Measurements from ENCODE around the gene IPO11.
A peak's percentile ranks its signal among the peaks of the same experiment; 100 is the strongest.
"Not testable (repeated sequence)": the region's sequence is repeated elsewhere in the genome, so short reads cannot be mapped to it uniquely, and the experiment has no call there.

Gene IPO11

GRCh38 chr5:62606878-62607277 is 194.3 kb downstream of the IPO11 start:
- no peak for DNase-seq

DNA sequence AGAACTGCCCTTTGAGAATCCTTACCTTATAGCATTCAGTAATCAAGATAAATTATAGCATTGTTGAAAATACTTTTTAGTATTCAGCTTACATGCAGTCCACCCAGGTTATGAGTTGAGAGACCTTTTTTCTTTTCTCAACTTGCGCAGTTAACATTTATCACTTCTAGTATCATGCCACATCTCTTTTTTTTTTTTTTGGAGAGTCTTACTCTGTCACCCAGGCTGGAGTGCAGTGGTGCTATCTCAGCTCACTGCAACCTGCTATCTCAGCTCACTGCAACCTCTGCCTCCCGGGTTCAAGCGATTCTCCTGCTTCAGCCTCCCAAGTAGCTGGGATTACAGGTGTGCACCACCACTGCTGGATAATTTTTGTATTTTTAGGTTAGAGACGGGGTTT is 195.1 kb downstream of the IPO11 start:
- no peak for DNase-seq

- no peak for DNase-seq
Observed at GRCh38 chr5:62608529-62609511, 196.3 kb downstream of the IPO11 start.

- DNase-seq: no peak
Observed at GRCh38 chr5:62614355-62614754, 201.8 kb downstream of the IPO11 start.

GRCh38 chr5:62616615-62617277 is 204.2 kb downstream of the IPO11 start:
- no peak for DNase-seq

DNA sequence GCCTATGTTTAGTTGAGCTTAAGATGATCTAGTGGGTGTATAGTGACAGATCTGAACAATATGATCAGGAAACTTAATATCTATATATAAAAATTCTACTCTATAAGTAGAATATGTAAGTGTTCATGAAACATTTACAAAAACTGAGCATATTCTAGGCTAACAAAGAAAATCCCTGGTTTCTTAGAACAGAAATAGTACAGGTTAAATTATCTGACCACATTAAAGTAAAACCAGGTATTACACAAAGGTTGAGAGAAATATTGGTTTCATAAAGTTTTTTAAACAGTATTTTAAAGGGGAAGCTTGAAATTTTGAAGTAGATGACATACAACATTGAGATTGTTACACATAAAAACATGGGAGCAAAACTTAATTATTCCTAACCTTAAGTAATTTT is 205.4 kb downstream of the IPO11 start:
- no peak for DNase-seq

DNA sequence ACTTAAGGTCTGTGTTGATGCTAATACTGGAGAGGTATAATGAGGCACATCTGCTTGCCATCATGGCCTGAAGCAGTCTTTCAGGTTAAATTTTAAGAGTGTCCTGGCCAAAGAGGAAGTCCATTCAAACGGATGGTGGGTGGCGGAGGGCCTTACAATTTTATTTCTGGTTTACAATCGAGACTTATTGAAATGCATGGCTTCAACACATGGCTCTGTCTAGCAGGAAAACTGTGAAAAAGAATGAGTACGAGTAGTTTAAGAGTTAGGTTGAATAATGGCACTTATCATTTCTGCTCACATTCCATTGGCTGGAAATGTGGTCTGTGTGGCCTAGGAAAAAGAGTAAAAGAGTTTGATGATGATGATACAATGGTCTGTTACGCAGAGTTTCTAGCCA is 208.2 kb downstream of the IPO11 start:
- DNase-seq: no peak

GRCh38 chr5:62621280-62621679 is 208.7 kb downstream of the IPO11 start:
- DNase-seq: no peak

GRCh38 chr5:62623271-62623670 is 210.7 kb downstream of the IPO11 start:
- no peak for DNase-seq

DNA sequence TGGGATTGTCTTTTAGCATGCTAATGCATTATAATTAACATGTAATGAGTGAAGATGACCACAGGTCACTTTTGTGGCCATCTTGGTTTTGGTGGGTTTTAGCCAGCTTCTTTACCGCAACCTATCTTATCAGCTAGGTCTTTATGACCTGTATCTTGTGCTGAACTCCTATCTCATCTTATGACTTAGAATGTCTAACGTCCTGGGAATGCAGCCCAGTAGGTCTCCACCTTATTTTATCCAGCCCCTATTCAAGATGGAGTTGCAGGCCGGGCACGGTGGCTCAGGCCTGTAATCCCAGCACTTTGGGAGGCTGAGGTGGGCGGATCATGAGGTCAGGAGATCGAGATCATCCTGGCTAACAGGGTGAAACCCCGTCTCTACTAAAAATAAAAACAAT is 211.9 kb downstream of the IPO11 start:
- DNase-seq: not testable (repeated sequence)

- DNase-seq: no peak
Observed at GRCh38 chr5:62626534-62626933, 214.0 kb downstream of the IPO11 start.

GRCh38 chr5:62627121-62627520 is 214.6 kb downstream of the IPO11 start:
- no peak for DNase-seq

DNA sequence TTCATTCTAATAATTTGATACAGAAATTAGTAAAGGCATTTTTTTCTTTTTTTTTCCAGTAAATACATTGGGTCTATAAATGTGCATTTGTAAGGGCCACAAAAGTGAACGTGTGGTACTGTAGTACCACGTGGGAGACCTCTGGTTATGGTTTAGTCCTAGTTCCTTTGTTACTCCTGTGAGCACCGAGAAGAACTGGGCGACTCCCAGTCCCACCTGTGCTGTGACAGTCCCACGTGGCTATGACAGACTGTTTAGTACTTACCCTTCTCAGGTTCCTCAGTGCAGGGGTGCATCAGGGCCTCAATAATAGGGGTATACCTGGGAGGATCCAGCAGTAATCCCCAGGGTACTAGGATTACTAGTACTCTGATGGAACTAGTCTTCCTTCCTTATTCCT is 215.3 kb downstream of the IPO11 start:
- no peak for DNase-seq

- no peak for DNase-seq
Observed at GRCh38 chr5:62631909-62632580, 219.5 kb downstream of the IPO11 start.

DNA sequence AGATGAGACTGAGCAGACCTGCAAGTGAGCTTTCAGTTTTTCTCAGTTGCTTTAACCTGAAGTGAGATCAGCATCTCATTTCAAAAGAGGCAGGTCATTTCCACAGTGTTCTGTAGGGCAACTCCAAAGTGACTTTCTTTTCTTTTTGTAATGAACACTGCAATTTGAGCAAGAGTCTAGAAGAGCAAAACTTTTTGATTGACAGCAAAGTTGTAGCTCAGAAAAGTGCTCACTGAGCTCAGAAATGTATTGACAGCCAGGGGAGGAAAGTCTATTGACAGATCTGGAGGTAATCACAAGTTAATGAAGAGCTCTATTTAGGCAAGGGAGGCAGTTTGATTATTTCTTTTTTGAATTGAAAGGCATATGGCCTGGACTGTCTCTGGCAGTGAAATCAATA is 220.7 kb downstream of the IPO11 start:
- DNase-seq: no peak

DNA sequence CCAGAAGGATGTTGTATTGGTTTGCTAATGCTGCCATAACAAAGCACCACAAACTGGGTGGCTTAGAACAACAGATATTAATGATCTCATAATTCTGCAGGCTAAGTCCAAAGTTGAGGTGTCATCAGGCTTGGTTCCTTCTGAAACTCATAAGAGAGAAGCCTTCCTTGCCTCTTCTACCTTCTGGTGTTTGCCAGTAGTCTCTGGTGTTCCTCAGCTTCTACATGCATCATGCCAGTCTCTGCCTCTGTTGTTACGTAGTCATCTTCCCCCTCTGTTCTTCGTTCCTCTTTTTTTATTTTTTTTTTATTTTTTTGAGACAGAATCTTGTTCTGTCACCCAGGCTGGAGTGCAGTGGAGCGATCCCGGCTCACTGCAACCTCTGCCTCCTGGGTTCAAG is 227.9 kb downstream of the IPO11 start:
- DNase-seq: peak; percentile 24 to 50

DNA sequence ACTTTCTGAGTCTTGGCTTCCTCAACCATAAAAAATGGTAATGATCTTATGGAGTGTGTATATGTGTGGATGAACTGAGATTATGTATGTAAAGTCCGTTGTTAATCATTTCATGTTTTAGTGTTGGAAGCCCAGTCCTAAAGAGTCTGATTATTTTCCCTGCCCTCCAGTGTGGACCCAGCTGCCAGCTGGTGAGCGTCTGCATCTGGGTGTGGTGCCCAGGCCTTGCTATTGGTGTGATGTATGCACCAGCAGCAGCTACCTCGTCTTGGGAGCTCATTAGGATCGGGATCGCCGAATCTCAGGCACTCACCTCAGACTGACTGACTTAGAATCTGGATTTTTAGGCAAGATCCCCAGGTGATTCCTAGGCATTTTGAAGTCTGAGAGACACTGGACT is 229.9 kb downstream of the IPO11 start:
- no peak for DNase-seq

GRCh38 chr5:62643556-62644451 is 231.2 kb downstream of the IPO11 start:
- peak in 1 of 2 donors; percentile 48 for DNase-seq

DNA sequence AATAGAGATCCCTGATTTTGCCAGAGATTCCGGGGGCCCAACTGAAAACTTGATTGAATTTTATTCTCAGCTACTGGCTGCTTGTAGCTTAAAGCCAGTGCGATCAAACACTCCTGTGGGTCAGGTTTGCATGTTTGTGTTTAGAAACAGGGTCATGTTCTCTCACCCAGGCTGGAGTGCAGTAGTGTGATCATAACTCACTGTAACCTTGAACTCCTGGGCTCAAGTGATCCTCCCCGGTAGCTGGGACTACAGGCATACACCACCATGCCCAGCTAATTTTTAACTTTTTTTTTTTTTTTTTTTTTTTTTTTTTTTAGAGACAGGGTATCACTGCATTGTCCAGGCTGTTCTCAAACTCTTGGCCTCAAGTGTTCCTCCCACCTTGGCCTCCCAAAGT is 232.7 kb downstream of the IPO11 start:
- DNase-seq: no peak

- DNase-seq: no peak
Observed at GRCh38 chr5:62647241-62647640, 234.7 kb downstream of the IPO11 start.

DNA sequence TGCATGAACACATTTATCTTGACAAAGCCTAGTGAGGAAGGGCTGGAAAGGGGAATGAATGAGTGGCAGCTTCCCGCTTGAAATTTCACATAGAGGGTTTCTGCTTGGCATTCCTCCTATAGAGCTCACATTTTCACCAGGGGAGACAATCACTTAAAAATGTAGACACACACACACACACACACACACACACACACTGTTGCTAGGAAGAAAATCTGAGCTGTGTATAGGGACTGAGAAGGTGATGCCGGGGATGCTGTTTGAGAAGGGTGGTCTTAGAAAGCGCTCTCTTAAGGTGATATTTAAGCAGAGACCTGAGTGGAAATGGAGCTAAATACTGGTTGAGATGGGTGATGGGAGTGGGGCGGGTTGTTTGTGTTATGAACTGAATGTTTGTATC is 236.5 kb downstream of the IPO11 start:
- no peak for DNase-seq

GRCh38 chr5:62649476-62650113 is 237.0 kb downstream of the IPO11 start:
- no peak for DNase-seq
